ENCODE data around the gene FUT9. TPM values are rescaled to one million over a fixed set of nuclear protein-coding genes. Genes with fewer than 3 reads are reported as not detected.

Gene FUT9
- polyA plus RNA-seq, 3 donors = not detected

GRCh38 chr6:95998133-95998532, 17.6 kb upstream of the FUT9 start:
- Histone ChIP-seq H3K4me2 (replicated peaks; ENCODE audit: extremely low read depth, low read length, poor library complexity, severe bottlenecking) (no peak overlapping the region), H3K4me1 (ENCODE audit: control insufficient read depth in 1 of 2, insufficient read depth in 2 of 2, low read length in 2 of 2) (no peaks in the 10 kb centered on the region), H3K36me3 (replicated peaks in 1 of 2; ENCODE audit: control insufficient read depth in 1 of 2, insufficient read depth in 2 of 2, low read length in 2 of 2) (no peaks in the 10 kb centered on the region), H3K9ac (ENCODE audit: insufficient read depth, low read length, poor library complexity, severe bottlenecking) (no peak overlapping the region), H3K79me2 (ENCODE audit: insufficient read depth, low read length) (no peaks in the 10 kb centered on the region), H2AFZ (ENCODE audit: insufficient read depth, low read depth, low read length, poor library complexity, severe bottlenecking) (no peak overlapping the region), H3K4me3 (replicated peaks in 1 of 3; ENCODE audit: low read depth in 2 of 3, low read length in 3 of 3) (no peak overlapping the region), H4K20me1 (ENCODE audit: insufficient read depth, low read length) (no peaks in the 10 kb centered on the region), H3K27me3 (ENCODE audit: control insufficient read depth in 2 of 2, insufficient read depth in 2 of 2, low read length in 2 of 2) (no peaks in the 10 kb centered on the region), H3K9me3 (replicated peaks in 1 of 2; ENCODE audit: control insufficient read depth in 1 of 2, insufficient read depth in 1 of 2, low read length in 2 of 2) (peaks cover 10 to 17% of the 10 kb centered on the region in 2 donors), H3K27ac (ENCODE audit: low read depth in 1 of 2, low read length in 2 of 2) (no peak overlapping the region)
- no peak for DNase-seq
- Mint-ChIP-seq H3K27ac (no peak overlapping the region), H3K4me1 (no peaks in the 10 kb centered on the region), H3K36me3 (no peaks in the 10 kb centered on the region), H3K27me3 (ENCODE audit: low read depth in 3 of 3) (no peaks in the 10 kb centered on the region), H3K4me3 (no peak overlapping the region), H3K9me3 (peaks cover 0 to 11% (median 5%) of the 10 kb centered on the region in 7 donors)
- intact Hi-C loops (cut with micrococcal nuclease) = no loop called here
- WGBS (ENCODE audit: insufficient coverage) = 57% methylated on average over 3 of the region's 3 CpGs
- TF ChIP-seq CTCF (IDR thresholded peaks at IDR 0.05) = no peak

GRCh38 chr6:96001891-96002575, 13.7 kb upstream of the FUT9 start:
- H3K4me3 Mint-ChIP-seq = no peak overlapping the region
- Histone ChIP-seq H3K36me3 (replicated peaks in 1 of 2; ENCODE audit: control insufficient read depth in 1 of 2, insufficient read depth in 2 of 2, low read length in 2 of 2) (no peaks in the 10 kb centered on the region), H3K9me3 (replicated peaks in 1 of 2; ENCODE audit: control insufficient read depth in 1 of 2, insufficient read depth in 1 of 2, low read length in 2 of 2) (peaks cover 10 to 19% of the 10 kb centered on the region in 2 donors), H3K9ac (ENCODE audit: insufficient read depth, low read length, poor library complexity, severe bottlenecking) (no peak overlapping the region), H4K20me1 (ENCODE audit: insufficient read depth, low read length) (no peaks in the 10 kb centered on the region), H2AFZ (ENCODE audit: insufficient read depth, low read depth, low read length, poor library complexity, severe bottlenecking) (no peak overlapping the region), H3K4me2 (replicated peaks; ENCODE audit: extremely low read depth, low read length, poor library complexity, severe bottlenecking) (no peak overlapping the region), H3K27me3 (ENCODE audit: control insufficient read depth in 2 of 2, insufficient read depth in 2 of 2, low read length in 2 of 2) (no peaks in the 10 kb centered on the region), H3K4me3 (replicated peaks in 1 of 3; ENCODE audit: low read depth in 2 of 3, low read length in 3 of 3) (no peak overlapping the region), H3K4me1 (ENCODE audit: control insufficient read depth in 1 of 2, insufficient read depth in 2 of 2, low read length in 2 of 2) (no peaks in the 10 kb centered on the region), H3K79me2 (ENCODE audit: insufficient read depth, low read length) (no peaks in the 10 kb centered on the region), H3K27ac (ENCODE audit: low read depth in 1 of 2, low read length in 2 of 2) (no peak overlapping the region)
- H3K36me3 Mint-ChIP-seq = no peaks in the 10 kb centered on the region
- 88% methylated on average over 7 of the region's 8 CpGs for WGBS (ENCODE audit: insufficient coverage)
- intact Hi-C loops (cut with micrococcal nuclease) = no loop called here
- no peak for DNase-seq
- H3K9me3 Mint-ChIP-seq = peaks cover 0 to 12% (median 5%) of the 10 kb centered on the region in 7 donors
- no peaks in the 10 kb centered on the region for H3K4me1 Mint-ChIP-seq
- H3K27me3 Mint-ChIP-seq (ENCODE audit: low read depth in 3 of 3) = no peaks in the 10 kb centered on the region
- no peak overlapping the region for H3K27ac Mint-ChIP-seq
- no peak for TF ChIP-seq CTCF (IDR thresholded peaks at IDR 0.05)

Measured in CD14-positive monocyte (primary cell).